Astrocyte of the spinal cord (primary cell): ENCODE measurements around the gene CATSPERD.

ENCODE experiments used
- DNase-seq: peaks from one replicate; pipeline ENCODE4 v3.0.0; 2011; ENCODE audit warnings: low read depth, low spot score
- H3K4me3 ChIP-seq: 2 replicates; pipeline ENCODE4 v1.5.1; 2011; ENCODE audit warnings: low read depth, mild to moderate bottlenecking, low read length, moderate library complexity
- CTCF ChIP-seq: IDR thresholded peaks from 2 replicates; pipeline ENCODE4 v1.5.1; 2012; ENCODE audit warnings: low read depth, mild to moderate bottlenecking, low read length, inconsistent platforms
- in situ Hi-C: cut with HindIII; loops from 2 replicates; pipeline ENCODE4 v1.10.0; 2017; ENCODE audit warnings: low sequenced_read_pairs

Gene CATSPERD

GRCh38 chr19:5788422-5788821 is 68.0 kb downstream of the CATSPERD start:
- in situ Hi-C loops, result no loop called here
- DNase-seq, result no peak
- no peak for TF ChIP-seq CTCF
- no peak overlapping the region for H3K4me3 ChIP-seq

GRCh38 chr19:5789351-5789761 is 68.9 kb downstream of the CATSPERD start:
- in situ Hi-C loops, result no loop called here
- H3K4me3 ChIP-seq, result no peak overlapping the region
- TF ChIP-seq CTCF, result no peak

GRCh38 chr19:5789886-5790558 is 69.6 kb downstream of the CATSPERD start:
- no peak for DNase-seq
- no peak for TF ChIP-seq CTCF
- in situ Hi-C loops, result no loop called here
- H3K4me3 ChIP-seq, result peak overlapping the region; percentile 91

More at GRCh38 chr19:5789351-5789761, 68.9 kb downstream of the CATSPERD start:
- no peak for DNase-seq

GRCh38 chr19:5790559-5791520 is 70.4 kb downstream of the CATSPERD start, which contains the start of gene DUS3L:
Gene DUS3L (minus strand): TSS chr19:5791163. CDS start chr19:5791141, 22 bp downstream.
- DNase-seq, result peak; percentile 99
- H3K4me3 ChIP-seq, result peak within 1 kb of the TSS; percentile 91
- TF ChIP-seq CTCF, result no peak
- in situ Hi-C loops, result no loop called here

- TF ChIP-seq CTCF, result no peak
- in situ Hi-C loops, result no loop called here
- no peak for DNase-seq
Measured at GRCh38 chr19:5792224-5792623, 71.8 kb downstream of the CATSPERD start.

GRCh38 chr19:5793188-5793587 is 72.8 kb downstream of the CATSPERD start:
- in situ Hi-C loops, result no loop called here

More at GRCh38 chr19:5792224-5792623, 71.8 kb downstream of the CATSPERD start:
- no peak overlapping the region for H3K4me3 ChIP-seq

More at GRCh38 chr19:5793188-5793587, 72.8 kb downstream of the CATSPERD start:
- DNase-seq, result no peak
- no peak for TF ChIP-seq CTCF
- no peak overlapping the region for H3K4me3 ChIP-seq
